ENCODE data around the gene FEN1. TPM values are rescaled to one million over a fixed set of nuclear protein-coding genes. Genes with fewer than 3 reads are reported as not detected.

FEN1 gene
- total RNA-seq, 1 donor from 2014 or later: 9.6 TPM

- no peak for TF ChIP-seq POLR2AphosphoS5 (IDR thresholded peaks at IDR 0.05; ENCODE audit: insufficient read depth in 1 of 2, low read depth in 1 of 2)
- no peak for TF ChIP-seq POLR2A (IDR thresholded peaks at IDR 0.05)
- TF ChIP-seq CTCF (IDR thresholded peaks at IDR 0.05): no peak
- Histone ChIP-seq H3K27ac (no peak overlapping the region), H3K27me3 (no peaks in the 10 kb centered on the region), H3K4me1 (peaks cover 10% of the 10 kb centered on the region), H3K9me3 (no peaks in the 10 kb centered on the region), H3K4me3 (no peak overlapping the region), H3K36me3 (no peaks in the 10 kb centered on the region)
- no peak for DNase-seq (ENCODE audit: extremely low spot score in 2 of 2)
- intact Hi-C loops (cut with DNase I): no loop called here
These were observed 43.0 kb upstream of the FEN1 start for GRCh38 chr11:61749591-61750217.

GRCh38 chr11:61750631-61751273 lies 42.0 kb upstream of the FEN1 start:
- Histone ChIP-seq H3K9me3 (no peaks in the 10 kb centered on the region), H3K27ac (no peak overlapping the region), H3K27me3 (no peaks in the 10 kb centered on the region), H3K4me1 (peaks cover 10% of the 10 kb centered on the region), H3K4me3 (no peak overlapping the region), H3K36me3 (no peaks in the 10 kb centered on the region)
- no peak for TF ChIP-seq POLR2A (IDR thresholded peaks at IDR 0.05)
- no peak for TF ChIP-seq POLR2AphosphoS5 (IDR thresholded peaks at IDR 0.05; ENCODE audit: insufficient read depth in 1 of 2, low read depth in 1 of 2)
- TF ChIP-seq CTCF (IDR thresholded peaks at IDR 0.05): no peak
- no peak for DNase-seq (ENCODE audit: extremely low spot score in 2 of 2)
- intact Hi-C loops (cut with DNase I): no loop called here

- Histone ChIP-seq H3K4me1 (peaks cover 10% of the 10 kb centered on the region), H3K9me3 (no peaks in the 10 kb centered on the region), H3K36me3 (no peaks in the 10 kb centered on the region), H3K4me3 (no peak overlapping the region), H3K27ac (no peak overlapping the region), H3K27me3 (no peaks in the 10 kb centered on the region)
- TF ChIP-seq POLR2AphosphoS5 (IDR thresholded peaks at IDR 0.05; ENCODE audit: insufficient read depth in 1 of 2, low read depth in 1 of 2) (no peak), POLR2A (IDR thresholded peaks at IDR 0.05) (no peak), CTCF (IDR thresholded peaks at IDR 0.05) (no peak)
- no peak for DNase-seq (ENCODE audit: extremely low spot score in 2 of 2)
- intact Hi-C loops (cut with DNase I): no loop called here
These were observed 41.3 kb upstream of the FEN1 start for GRCh38 chr11:61751384-61751783.

- TF ChIP-seq POLR2AphosphoS5 (IDR thresholded peaks at IDR 0.05; ENCODE audit: insufficient read depth in 1 of 2, low read depth in 1 of 2) (no peak), CTCF (IDR thresholded peaks at IDR 0.05) (no peak), POLR2A (IDR thresholded peaks at IDR 0.05) (no peak)
- H3K36me3 ChIP-seq: no peaks in the 10 kb centered on the region
- intact Hi-C loops (cut with DNase I): no loop called here
- H3K27me3 ChIP-seq: no peaks in the 10 kb centered on the region
- peaks cover 10% of the 10 kb centered on the region for H3K4me1 ChIP-seq
- peak within 1 kb of the TSS; percentile 38 to 55 for H3K4me3 ChIP-seq
- DNase-seq (ENCODE audit: extremely low spot score in 2 of 2): no peak
- H3K9me3 ChIP-seq: no peaks in the 10 kb centered on the region
- H3K27ac ChIP-seq: no peak within 1 kb of the TSS
These were observed 40.4 kb upstream of the FEN1 start, which contains the start of gene MYRF for GRCh38 chr11:61752117-61752924. Gene MYRF, plus strand, starts transcription at chr11:61752636. Its CDS starts 109 bp downstream, at chr11:61752745.

Measured in vagina (tissue), 2 donors.